Natural killer cell (primary cell): ENCODE measurements around the gene CAMK4. TPM values are rescaled to one million over a fixed set of nuclear protein-coding genes. Genes with fewer than 3 reads are reported as not detected.
"Not testable (repeated sequence)": the region's sequence is repeated elsewhere in the genome, so short reads cannot be mapped to it uniquely, and the experiment has no call there.

Source experiments
- ATAC-seq, 3 donors: fragments of 150-1000 bp in 2 of 3; fragments of 200-7000 bp in 1 of 3; cut with Tn5 transposase; 1 replicate in 1 of 3; 2 replicates in 2 of 3; pipeline ENCODE4 v1.10.0; 2021; ENCODE audit warnings: mild to moderate bottlenecking in 2 of 3, moderate library complexity in 2 of 3
- DNase-seq, 2 donors: peaks; one replicate each; pipeline versions ENCODE4 v3.0.0 to v3.0.0-alpha.2; 2013 to 2021; ENCODE audit warnings: mixed read lengths in 1 of 2
- H3K27ac ChIP-seq: one replicate; pipeline ENCODE4 v1.5.1; 2013; ENCODE audit warnings: mild to moderate bottlenecking, low read length
- H3K27me3 ChIP-seq: one replicate; pipeline ENCODE4 v1.6.1; 2013; ENCODE audit warnings: low read length; ENCODE audit not compliant: control insufficient read depth, insufficient read depth
- H3K36me3 ChIP-seq: one replicate; pipeline ENCODE4 v1.6.1; 2013; ENCODE audit warnings: low read length; ENCODE audit not compliant: control insufficient read depth, insufficient read depth
- H3K4me1 ChIP-seq: one replicate; pipeline ENCODE4 v1.6.1; 2013; ENCODE audit warnings: low read length; ENCODE audit not compliant: control insufficient read depth, insufficient read depth
- H3K4me3 ChIP-seq: one replicate; pipeline ENCODE4 v1.5.1; 2013; ENCODE audit warnings: low read length
- H3K9me3 ChIP-seq: one replicate; pipeline ENCODE4 v1.6.1; 2013; ENCODE audit warnings: low read length; ENCODE audit not compliant: control insufficient read depth, insufficient read depth
- H3K27ac Mint-ChIP-seq, 2 donors: one replicate each; pipeline ENCODE4 v1.8.0; 2022; ENCODE audit warnings: mild to moderate bottlenecking in 2 of 2, mixed read lengths in 2 of 2, moderate library complexity in 1 of 2
- H3K27me3 Mint-ChIP-seq, 2 donors: one replicate each; pipeline ENCODE4 v1.8.0; 2022; ENCODE audit warnings: low read depth in 2 of 2, mixed read lengths in 2 of 2
- H3K36me3 Mint-ChIP-seq: one replicate; pipeline ENCODE4 v1.8.0; 2022; ENCODE audit warnings: mixed read lengths
- H3K4me1 Mint-ChIP-seq, 2 donors: one replicate each; pipeline ENCODE4 v1.8.0; 2022; ENCODE audit warnings: mixed read lengths in 2 of 2
- H3K4me3 Mint-ChIP-seq: one replicate; pipeline ENCODE4 v1.8.0; 2022; ENCODE audit warnings: mild to moderate bottlenecking, moderate library complexity, mixed read lengths
- H3K9me3 Mint-ChIP-seq, 2 donors: one replicate each; pipeline ENCODE4 v1.8.0; 2022; ENCODE audit warnings: mixed read lengths in 2 of 2
- CTCF ChIP-seq: fragments of 200-600 bp; IDR thresholded peaks from one replicate; pipeline ENCODE4 v1.8.0; 2022; ENCODE audit warnings: antibody characterized with exemption
- WGBS: methylation state at CpG from one replicate; pipeline ENCODE4 v1.1.7; 2013; ENCODE audit warnings: missing lambda C conversion rate; ENCODE audit not compliant: insufficient coverage; 5-methylcytosine and 5-hydroxymethylcytosine counted together
- intact Hi-C: fragments of 100-400 bp; cut with micrococcal nuclease; formaldehyde crosslinking; loops from one replicate; pipeline ENCODE4 v1.14.2; 2022
- total RNA-seq, 4 donors: library from RNA; stranded (reverse); fragments of 120-200 nt in 1 of 4; gene quantifications; one replicate each; pipeline versions ENCODE4 v1.2.3 to v1.2.4, GENCODE V29; 2013 to 2022

CAMK4 gene
- total RNA-seq, 3 donors from 2014 or later (not counting 1 experiment from before 2014, with no cell fraction given) = 0.80 to 7.9 (median 7.2) TPM

- DNase-seq = no peak
- Histone ChIP-seq H3K4me1 (no peaks in the 10 kb centered on the region), H3K27ac (no peak overlapping the region), H3K4me3 (no peak overlapping the region), H3K9me3 (no peaks in the 10 kb centered on the region), H3K36me3 (no peaks in the 10 kb centered on the region), H3K27me3 (no peaks in the 10 kb centered on the region)
- H3K36me3 Mint-ChIP-seq = no peaks in the 10 kb centered on the region
- H3K4me1 Mint-ChIP-seq = no peaks in the 10 kb centered on the region
- no peak overlapping the region for H3K4me3 Mint-ChIP-seq
- ATAC-seq = no peak
- H3K27ac Mint-ChIP-seq = no peak overlapping the region
- intact Hi-C loops = no loop called here
- peaks cover 0 to 2% of the 10 kb centered on the region in 2 donors for H3K27me3 Mint-ChIP-seq
- no peak for TF ChIP-seq CTCF
- 70% methylated on average over 1 of the region's 1 CpG for WGBS
- H3K9me3 Mint-ChIP-seq = peaks cover 3 to 6% of the 10 kb centered on the region in 2 donors
These were observed 184.6 kb downstream of the CAMK4 start for GRCh38 chr5:111408817-111409216.

GRCh38 chr5:111409266-111409665, 185.1 kb downstream of the CAMK4 start:
- DNase-seq, H3K27ac Mint-ChIP-seq, H3K4me1 Mint-ChIP-seq, H3K9me3 Mint-ChIP-seq, H3K9me3 ChIP-seq, H3K36me3 ChIP-seq, H3K36me3 Mint-ChIP-seq, H3K27me3 Mint-ChIP-seq, H3K4me3 Mint-ChIP-seq, H3K27me3 ChIP-seq, H3K4me3 ChIP-seq, H3K4me1 ChIP-seq, ATAC-seq, intact Hi-C loops, H3K27ac ChIP-seq: not testable (repeated sequence)

GRCh38 chr5:111410067-111410466, 185.9 kb downstream of the CAMK4 start:
- H3K4me1 Mint-ChIP-seq, H3K27ac ChIP-seq, H3K9me3 ChIP-seq, DNase-seq, H3K4me3 ChIP-seq, H3K27me3 Mint-ChIP-seq, H3K27me3 ChIP-seq, H3K27ac Mint-ChIP-seq, intact Hi-C loops, H3K4me3 Mint-ChIP-seq, H3K4me1 ChIP-seq, H3K9me3 Mint-ChIP-seq, H3K36me3 ChIP-seq, H3K36me3 Mint-ChIP-seq, ATAC-seq: not testable (repeated sequence)
- 75% methylated on average over 1 of the region's 3 CpGs for WGBS

GRCh38 chr5:111411301-111411700, 187.1 kb downstream of the CAMK4 start:
- intact Hi-C loops = no loop called here
- peaks cover 0 to 5% of the 10 kb centered on the region in 2 donors for H3K9me3 Mint-ChIP-seq
- H3K4me1 ChIP-seq = no peaks in the 10 kb centered on the region
- no peaks in the 10 kb centered on the region for H3K36me3 ChIP-seq
- H3K4me1 Mint-ChIP-seq = no peaks in the 10 kb centered on the region
- H3K36me3 Mint-ChIP-seq = no peaks in the 10 kb centered on the region
- ATAC-seq (no peak), DNase-seq (no peak)
- H3K27ac ChIP-seq = no peak overlapping the region
- H3K27ac Mint-ChIP-seq = no peak overlapping the region
- WGBS = 100% methylated on average over 1 of the region's 1 CpG
- H3K9me3 ChIP-seq = no peaks in the 10 kb centered on the region
- H3K27me3 Mint-ChIP-seq = no peaks in the 10 kb centered on the region
- no peaks in the 10 kb centered on the region for H3K27me3 ChIP-seq
- no peak for TF ChIP-seq CTCF
- H3K4me3 ChIP-seq = no peak overlapping the region
- H3K4me3 Mint-ChIP-seq = no peak overlapping the region

GRCh38 chr5:111412593-111412992, 188.4 kb downstream of the CAMK4 start:
- no peak overlapping the region for H3K27ac ChIP-seq
- 93% methylated on average over 2 of the region's 2 CpGs for WGBS
- DNase-seq (no peak), ATAC-seq (no peak)
- no peaks in the 10 kb centered on the region for H3K27me3 ChIP-seq
- Mint-ChIP-seq H3K27ac (no peak overlapping the region), H3K4me3 (no peak overlapping the region), H3K9me3 (peaks cover 0 to 5% of the 10 kb centered on the region in 2 donors), H3K27me3 (no peaks in the 10 kb centered on the region), H3K36me3 (no peaks in the 10 kb centered on the region), H3K4me1 (no peaks in the 10 kb centered on the region)
- intact Hi-C loops = no loop called here
- no peaks in the 10 kb centered on the region for H3K9me3 ChIP-seq
- H3K4me1 ChIP-seq = no peaks in the 10 kb centered on the region
- TF ChIP-seq CTCF = no peak
- H3K36me3 ChIP-seq = no peaks in the 10 kb centered on the region
- H3K4me3 ChIP-seq = no peak overlapping the region
